GM12892 (cell line): ENCODE data around the gene DCLRE1B.

Experiments
- POLR2A ChIP-seq: IDR thresholded peaks from 2 replicates; pipeline ENCODE4 v1.6.1; 2011; ENCODE audit warnings: low read depth, low read length, control low read depth
- POLR2AphosphoS5 ChIP-seq: IDR thresholded peaks from 2 replicates; pipeline ENCODE4 v1.6.1; 2011; ENCODE audit warnings: low read depth, low read length, control low read depth
- TAF1 ChIP-seq: IDR thresholded peaks from 2 replicates; pipeline ENCODE4 v1.6.1; 2011; ENCODE audit warnings: low read depth, mild to moderate bottlenecking, control low read depth, low read length, borderline replicate concordance

DNA sequence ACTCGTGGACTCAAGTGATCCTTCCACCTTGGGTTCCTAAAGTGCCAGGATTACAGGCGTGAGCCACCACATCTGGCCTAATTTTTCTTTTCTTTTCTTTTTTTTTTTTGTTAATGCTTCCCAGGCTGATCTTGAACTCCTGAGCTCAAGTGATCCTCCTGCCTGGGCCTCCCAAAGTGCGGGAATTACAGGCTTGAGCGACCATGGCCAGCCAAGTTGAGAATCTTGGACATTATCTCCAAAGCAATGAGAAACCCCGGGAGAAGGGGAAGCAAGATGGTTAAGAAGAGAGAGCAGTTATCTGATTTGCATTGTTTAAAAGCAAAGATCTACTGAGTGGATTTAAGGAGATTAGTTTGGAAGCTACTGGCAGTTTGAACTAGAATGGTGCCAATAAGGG is 33.1 kb downstream of the DCLRE1B start:
- TF ChIP-seq POLR2A (no peak), TAF1 (no peak), POLR2AphosphoS5 (no peak)
